HEK293T (cell line): ENCODE data around the gene ZNF382.

Source experiments
- CTCF ChIA-PET: fragments of 350-600 bp; formaldehyde crosslinking; extraction: SDS; loops from one replicate; lab custom pipeline; 2021; ENCODE audit warnings: antibody characterized with exemption, inconsistent platforms; lab: Yijun Ruan, JAX
- POLR2A ChIA-PET: fragments of 350-600 bp; formaldehyde crosslinking; extraction: SDS; loops from one replicate; lab custom pipeline; 2020; ENCODE audit warnings: antibody characterized with exemption, inconsistent platforms; lab: Yijun Ruan, JAX
- DNase-seq: peaks from one replicate; pipeline ENCODE4 v3.0.0; 2012; ENCODE audit warnings: mixed read lengths; ENCODE audit errors: extremely low spot score
- ARNT ChIP-seq: fragments of 450-650 bp; IDR thresholded peaks from 2 replicates; pipeline ENCODE4 v1.6.1; 2017; ENCODE audit warnings: mild to moderate bottlenecking
- BHLHE40 ChIP-seq: fragments of 450-650 bp; IDR thresholded peaks from 2 replicates; pipeline ENCODE4 v1.6.1; 2016; ENCODE audit warnings: mild to moderate bottlenecking, moderate library complexity, borderline replicate concordance
- CTBP1 ChIP-seq: fragments of 450-650 bp; IDR thresholded peaks from 2 replicates; pipeline ENCODE4 v1.6.1; 2016; ENCODE audit warnings: borderline replicate concordance
- ELF4 ChIP-seq: fragments of 450-650 bp; IDR thresholded peaks from 2 replicates; pipeline ENCODE4 v1.6.1; 2017; ENCODE audit warnings: antibody characterized with exemption
- FOXA1 ChIP-seq: fragments of 450-650 bp; IDR thresholded peaks from 2 replicates; pipeline ENCODE4 v1.6.1; 2016; ENCODE audit warnings: mild to moderate bottlenecking
- FOXK2 ChIP-seq: fragments of 450-650 bp; IDR thresholded peaks from 2 replicates; pipeline ENCODE4 v1.6.1; 2016; ENCODE audit warnings: mild to moderate bottlenecking
- FOXM1 ChIP-seq: fragments of 450-650 bp; IDR thresholded peaks from 2 replicates; pipeline ENCODE4 v1.6.1; 2017; ENCODE audit warnings: mild to moderate bottlenecking, borderline replicate concordance
- HDGF ChIP-seq: fragments of 450-650 bp; IDR thresholded peaks from 2 replicates; pipeline ENCODE4 v1.6.1; 2017; ENCODE audit warnings: antibody characterized with exemption, borderline replicate concordance
- L3MBTL2 ChIP-seq: fragments of 450-650 bp; conservative IDR thresholded peaks from 2 replicates; pipeline ENCODE4 v1.6.1; 2016; ENCODE audit warnings: mild to moderate bottlenecking
- LEF1 ChIP-seq: fragments of 450-650 bp; IDR thresholded peaks from 2 replicates; pipeline ENCODE4 v1.6.1; 2017; ENCODE audit warnings: mild to moderate bottlenecking, borderline replicate concordance
- NFRKB ChIP-seq: fragments of 450-650 bp; IDR thresholded peaks from 2 replicates; pipeline ENCODE4 v1.6.1; 2016; ENCODE audit warnings: mild to moderate bottlenecking, moderate library complexity
- PKNOX1 ChIP-seq: fragments of 450-650 bp; IDR thresholded peaks from 2 replicates; pipeline ENCODE4 v1.6.1; 2016
- SP1 ChIP-seq: fragments of 450-650 bp; IDR thresholded peaks from 2 replicates; pipeline ENCODE4 v1.6.1; 2017
- SUZ12 ChIP-seq: fragments of 450-650 bp; IDR thresholded peaks from 2 replicates; pipeline ENCODE4 v1.6.1; 2016; ENCODE audit warnings: mild to moderate bottlenecking
- TARDBP ChIP-seq: fragments of 450-650 bp; IDR thresholded peaks from 2 replicates; pipeline ENCODE4 v1.6.1; 2016
- ZNF384 ChIP-seq: fragments of 450-650 bp; IDR thresholded peaks from 2 replicates; pipeline ENCODE4 v1.6.1; 2016

Gene ZNF382

GRCh38 chr19:36605101-36605876 is at the start of gene ZNF382:
Gene ZNF382, plus strand, starts transcription at chr19:36605313. Its CDS starts 4,602 bp downstream, at chr19:36609915.
- TF ChIP-seq ARNT (no peak), L3MBTL2 (peak; percentile 70)
- DNase-seq = peak; percentile 86
- ChIA-PET POLR2A (interaction anchor here (0.8 to 2.2 kb wide), 8 partner anchors 9 to 188 kb away, joined by 3 to 13 read pairs (median 4); partner anchors contain the start of genes ZNF260, ZNF461, ZNF529 and ZNF566), CTCF (no interaction called here)

DNA sequence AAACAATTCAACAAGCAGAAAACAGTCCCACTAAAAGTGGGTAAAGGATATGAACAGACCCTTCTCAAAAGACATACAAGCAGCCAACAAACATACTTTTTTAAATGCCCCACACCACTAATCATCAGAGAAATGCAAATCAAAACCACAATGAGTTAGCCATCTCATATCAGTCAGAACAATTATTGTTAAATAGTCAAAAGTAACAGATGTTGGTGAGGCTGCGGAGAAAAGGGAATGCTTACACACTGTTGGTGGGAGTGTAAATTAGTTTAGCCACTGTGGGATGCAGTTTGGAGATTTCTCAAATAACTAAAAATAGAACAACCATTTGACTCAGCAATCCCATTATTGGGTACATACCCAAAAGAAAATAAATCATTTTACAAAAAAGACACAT is 40.7 kb upstream of the ZNF382 start:
- no peak for DNase-seq
- ChIA-PET CTCF (no interaction called here), POLR2A (no interaction called here)
- no peak for TF ChIP-seq CTBP1
- no peak for TF ChIP-seq NFRKB
- TF ChIP-seq ZNF384 = no peak
- TF ChIP-seq BHLHE40 = no peak

GRCh38 chr19:36572593-36573019 is 32.5 kb upstream of the ZNF382 start:
- DNase-seq = no peak
- CTCF ChIA-PET = no interaction called here
- POLR2A ChIA-PET = interaction anchor here (0.6 to 1.8 kb wide), 11 partner anchors 24 to 506 kb away, joined by 3 to 22 read pairs (median 4); partner anchors contain the start of genes ZNF260, ZNF345, ZNF382 and ZNF420
- TF ChIP-seq ARNT = no peak
- no peak; the same call in 1 of the 2 replicates for TF ChIP-seq PKNOX1
- no peak for TF ChIP-seq FOXA1
- no peak for TF ChIP-seq LEF1
- TF ChIP-seq HDGF = no peak
- no peak for TF ChIP-seq BHLHE40

DNA sequence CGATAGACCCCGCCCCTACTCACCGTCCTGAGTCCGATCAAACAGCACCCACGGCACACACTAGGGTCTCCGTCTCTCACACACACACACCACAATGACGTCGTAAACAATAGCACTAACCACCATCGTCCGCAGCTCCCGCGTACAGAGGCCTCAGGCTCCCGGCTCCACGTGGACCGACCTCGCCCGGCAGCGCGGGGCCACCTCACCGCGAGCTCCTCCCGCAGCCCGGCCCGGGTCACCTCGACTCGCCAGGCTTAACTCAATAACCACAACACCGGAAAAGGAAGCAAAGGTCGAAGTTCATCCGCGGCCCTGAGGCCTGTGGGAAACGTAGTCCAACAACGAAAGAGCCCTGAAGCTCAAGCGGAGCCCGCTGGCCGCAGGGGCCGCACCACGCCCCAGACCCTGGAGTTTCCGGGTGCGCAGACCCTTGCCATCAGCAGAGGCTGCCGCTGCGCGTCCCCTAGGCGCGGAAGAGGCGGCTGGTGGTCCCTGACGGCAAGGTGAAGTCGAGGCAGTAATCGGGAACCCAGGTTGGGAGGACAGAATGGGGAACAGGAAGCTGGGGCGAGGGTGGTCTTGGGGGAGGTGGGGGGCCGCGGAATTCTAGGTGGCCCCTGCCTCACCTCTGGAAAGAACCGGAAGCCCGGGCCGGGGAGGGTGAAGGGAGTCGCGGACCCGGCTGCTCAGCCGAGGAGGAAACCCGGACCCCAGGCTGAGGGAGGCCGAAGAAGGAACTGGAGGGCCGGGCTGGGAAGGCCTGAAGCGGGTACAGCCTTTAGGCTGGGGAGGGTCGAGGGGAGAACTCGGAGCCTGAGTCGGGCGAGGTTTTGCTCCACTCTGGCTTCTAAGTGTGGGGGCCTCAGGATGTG is 31.9 kb upstream of the ZNF382 start, which contains the start of gene ZNF529:
ZNF529 (minus strand) TSS at position 273 of the 875 bp plus-strand sequence. CDS start 946 bp downstream, outside the sequence.
- ChIA-PET CTCF (no interaction called here), POLR2A (interaction anchor here (0.6 to 1.8 kb wide), 11 partner anchors 23 to 505 kb away, joined by 3 to 22 read pairs (median 4); partner anchors contain the start of genes ZNF260, ZNF345, ZNF382 and ZNF420)
- peak; percentile 83 for DNase-seq
- peak; percentile 68 for TF ChIP-seq ELF4
- TF ChIP-seq L3MBTL2 = peak; percentile 98
- TF ChIP-seq CTBP1 = no peak
- TF ChIP-seq ZNF384 = no peak
- no peak for TF ChIP-seq FOXA1
- TF ChIP-seq SP1 = no peak

- TF ChIP-seq TARDBP (no peak), ARNT (no peak), PKNOX1 (no peak), SUZ12 (no peak), ELF4 (no peak), ZNF384 (no peak), FOXM1 (no peak), NFRKB (no peak), FOXK2 (no peak), L3MBTL2 (no peak), LEF1 (no peak), SP1 (no peak), FOXA1 (no peak), HDGF (no peak), BHLHE40 (no peak), CTBP1 (no peak)
- POLR2A ChIA-PET = interaction anchor here (1.4 to 1.8 kb wide), 5 partner anchors 23 to 93 kb away, joined by 3 to 22 read pairs (median 9); partner anchors contain the start of genes ZNF260, ZNF382, ZNF461 and ZNF566
- no peak for DNase-seq
- CTCF ChIA-PET = no interaction called here
Measured at GRCh38 chr19:36573895-36574720, 31.0 kb upstream of the ZNF382 start.

DNA sequence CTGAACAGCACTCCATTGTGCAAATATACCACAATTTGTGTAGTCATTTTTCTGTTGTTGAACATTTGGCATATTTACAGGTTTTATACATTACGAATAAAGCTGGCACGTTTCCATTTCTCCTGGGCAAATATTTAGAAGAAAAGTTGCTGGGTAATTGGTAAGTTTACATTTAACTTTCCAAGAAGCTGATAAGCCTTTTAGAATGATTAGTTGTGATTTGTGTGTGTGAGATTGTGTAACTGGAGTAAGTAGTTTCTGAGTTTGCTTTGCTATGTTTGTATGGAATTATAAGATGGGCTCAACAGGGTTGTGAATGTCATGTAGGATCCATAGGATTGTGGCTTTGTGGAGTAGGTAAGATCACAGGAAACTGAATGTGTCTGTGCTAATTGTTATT is 30.4 kb upstream of the ZNF382 start:
- DNase-seq = no peak
- TF ChIP-seq TARDBP = no peak
- no peak for TF ChIP-seq ARNT
- TF ChIP-seq ELF4 = no peak
- TF ChIP-seq FOXA1 = no peak
- TF ChIP-seq SUZ12 = no peak
- TF ChIP-seq CTBP1 = no peak
- no peak for TF ChIP-seq L3MBTL2
- TF ChIP-seq ZNF384 = no peak
- TF ChIP-seq NFRKB = no peak
- TF ChIP-seq FOXM1 = no peak
- no peak for TF ChIP-seq LEF1
- no peak for TF ChIP-seq SP1
- TF ChIP-seq FOXK2 = no peak
- no peak for TF ChIP-seq HDGF
- no peak for TF ChIP-seq BHLHE40
- CTCF ChIA-PET = no interaction called here
- POLR2A ChIA-PET = no interaction called here
